Glomerular endothelial cell (primary cell): Measurements from ENCODE around the gene ZNF217. TPM values are rescaled to one million over a fixed set of nuclear protein-coding genes. Genes with fewer than 3 reads are reported as not detected.
A peak's percentile ranks its signal among the peaks of the same experiment; 100 is the strongest.
"Not testable (repeated sequence)": the region's sequence is repeated elsewhere in the genome, so short reads cannot be mapped to it uniquely, and the experiment has no call there.

ENCODE experiments used
- DNase-seq: peaks from one replicate; pipeline ENCODE4 v3.0.0-alpha.2; 2011; ENCODE audit warnings: low read depth, low spot score; ENCODE audit errors: extremely low read depth
- total RNA-seq: library from RNA; depleted of rRNA; stranded (reverse); fragments of >200 nt; gene quantifications from 2 replicates; pipeline ENCODE4 v1.2.3, GENCODE V29; 2015

ZNF217 gene
- total RNA-seq, 1 donor from 2014 or later = 31.4 TPM

- DNase-seq = no peak
These were observed 28.9 kb upstream of the ZNF217 start for GRCh38 chr20:53622247-53623133.

DNA sequence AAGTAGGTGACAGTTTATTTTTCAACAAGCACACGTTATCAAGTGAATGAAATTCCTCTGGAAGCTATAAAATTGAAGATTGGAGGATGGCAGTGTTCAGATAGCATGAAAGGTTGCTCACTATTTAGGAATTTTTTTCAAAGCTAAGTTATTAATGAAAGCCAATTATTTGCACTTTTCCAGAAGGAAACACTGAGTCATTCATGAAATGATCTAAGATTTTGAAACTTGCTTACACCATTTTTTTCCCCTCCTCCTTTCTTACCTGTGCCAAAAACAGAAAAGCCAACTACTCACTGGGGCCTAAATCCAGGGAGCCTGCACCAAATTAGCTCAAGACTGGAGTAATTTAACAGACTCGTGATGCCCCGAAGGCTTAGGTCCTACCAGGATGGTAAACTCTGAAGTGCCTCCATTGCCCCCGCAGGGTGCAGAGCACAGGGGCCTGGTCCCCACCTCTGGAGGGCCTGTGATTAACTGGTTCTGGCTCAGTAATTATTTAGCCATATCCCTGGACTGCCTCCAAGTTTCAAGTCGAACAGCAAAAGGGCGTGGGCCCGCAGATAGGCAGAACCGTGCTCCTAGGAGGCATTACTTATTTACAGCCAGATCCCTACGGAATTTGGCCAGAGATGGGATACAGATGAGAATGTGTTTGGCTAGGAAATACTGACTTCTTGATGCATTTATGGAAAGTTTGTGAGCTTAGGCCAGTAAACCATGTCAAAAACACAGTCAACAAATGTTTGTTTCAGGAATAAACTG is 28.0 kb upstream of the ZNF217 start:
- DNase-seq = peak; percentile 84

DNA sequence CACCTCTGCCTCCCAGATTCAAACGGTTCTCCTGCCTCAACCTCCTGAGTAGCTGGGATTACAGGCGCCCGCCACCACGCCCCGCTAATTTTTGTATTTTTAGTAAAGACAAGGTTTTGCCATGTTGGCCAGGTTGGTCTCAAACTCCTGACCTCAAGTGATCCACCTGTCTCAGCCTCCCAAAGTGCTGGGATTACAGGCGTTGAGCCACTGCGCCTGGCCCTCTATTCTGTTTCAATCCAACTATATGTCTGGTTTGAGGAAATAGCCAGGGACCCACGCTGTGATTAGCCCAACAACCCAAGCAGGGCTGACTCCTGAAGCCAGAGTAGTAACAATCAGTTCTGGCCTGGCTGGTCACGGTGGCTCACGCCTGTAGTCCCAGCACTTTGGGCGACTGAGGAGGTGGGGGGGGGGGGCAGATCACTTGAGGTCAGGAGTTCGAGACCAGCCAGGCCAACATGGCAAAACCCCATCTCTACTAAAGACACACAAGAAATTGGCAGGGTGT is 24.9 kb upstream of the ZNF217 start:
- not testable (repeated sequence) for DNase-seq

GRCh38 chr20:53617791-53618489 is 24.3 kb upstream of the ZNF217 start:
- no peak for DNase-seq

DNA sequence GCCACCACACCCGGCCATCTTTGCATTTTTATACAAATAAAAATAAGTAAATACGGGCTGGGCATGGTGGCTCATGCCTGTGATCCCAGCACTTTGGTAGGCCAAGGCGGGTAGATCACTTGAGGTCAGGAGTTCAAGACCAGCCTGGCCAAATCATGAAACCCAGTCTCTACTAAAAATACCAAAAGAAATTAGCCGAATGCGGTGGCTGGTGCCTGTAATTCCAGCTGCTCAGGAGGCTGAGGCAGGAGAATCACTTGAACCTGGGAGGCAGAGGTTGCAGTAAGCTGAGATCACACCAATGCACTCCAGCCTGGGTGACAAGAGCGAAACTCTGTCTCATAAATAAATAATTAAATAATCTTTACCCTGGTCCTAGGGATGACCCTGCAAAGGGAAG is 22.9 kb upstream of the ZNF217 start:
- DNase-seq = not testable (repeated sequence)

GRCh38 chr20:53613748-53614147 is 20.1 kb upstream of the ZNF217 start:
- DNase-seq = no peak

GRCh38 chr20:53612289-53612688 is 18.6 kb upstream of the ZNF217 start:
- not testable (repeated sequence) for DNase-seq

DNA sequence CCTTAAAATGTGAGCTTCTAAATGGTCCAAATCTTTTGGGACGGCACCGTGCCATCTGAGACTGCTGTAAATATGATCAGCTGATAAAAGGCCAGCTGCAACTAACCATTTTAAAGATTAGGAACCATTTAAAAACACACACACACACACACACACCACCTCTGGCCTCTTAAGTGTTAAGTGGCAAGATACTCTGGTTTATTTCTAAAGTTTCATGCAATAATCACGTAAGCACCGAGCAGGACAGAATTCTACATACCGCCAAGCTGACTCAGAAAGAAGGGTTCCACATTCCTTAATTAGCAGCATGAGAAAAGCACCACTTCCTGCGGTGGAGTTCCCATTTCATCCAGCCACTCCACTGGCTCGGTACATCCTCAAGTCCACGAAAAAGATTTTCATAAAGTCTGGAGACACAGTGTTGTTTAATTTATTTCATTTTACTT is 17.8 kb upstream of the ZNF217 start:
- peak; percentile 70 for DNase-seq

- DNase-seq = no peak
These were observed 16.1 kb upstream of the ZNF217 start for GRCh38 chr20:53609491-53610445.

GRCh38 chr20:53608456-53609452 is 15.1 kb upstream of the ZNF217 start:
- no peak for DNase-seq

GRCh38 chr20:53608071-53608455 is 14.4 kb upstream of the ZNF217 start:
- no peak for DNase-seq

DNA sequence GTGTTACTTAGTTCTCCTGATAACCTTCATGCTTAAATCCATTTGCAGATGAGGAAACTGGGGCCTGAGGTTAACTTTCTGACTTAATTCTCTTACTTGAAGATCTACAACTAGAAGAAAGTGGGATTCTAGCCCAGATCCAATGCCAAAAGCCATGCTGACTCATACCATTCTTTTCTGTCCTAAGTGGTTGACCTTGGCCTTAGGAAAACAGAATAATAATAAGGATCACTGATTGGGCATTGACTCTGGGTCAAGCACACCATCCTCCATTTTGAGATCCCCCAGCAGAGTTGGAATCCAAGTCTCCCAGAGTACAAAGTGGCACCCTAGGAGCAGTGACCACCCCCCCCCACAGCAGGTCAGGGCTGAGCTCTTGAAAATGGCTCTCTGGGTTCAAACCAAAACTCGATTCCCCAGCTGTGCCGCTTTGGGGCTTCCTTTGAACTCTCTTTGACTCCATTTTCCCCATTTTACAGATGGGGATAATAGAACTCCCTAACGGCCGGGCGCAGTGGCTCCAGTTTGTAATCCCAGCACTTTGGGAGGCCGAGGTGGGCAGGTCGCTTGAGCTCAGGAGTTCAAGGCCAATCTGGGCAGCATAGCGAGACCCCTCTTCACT is 12.8 kb upstream of the ZNF217 start:
- no peak for DNase-seq

DNA sequence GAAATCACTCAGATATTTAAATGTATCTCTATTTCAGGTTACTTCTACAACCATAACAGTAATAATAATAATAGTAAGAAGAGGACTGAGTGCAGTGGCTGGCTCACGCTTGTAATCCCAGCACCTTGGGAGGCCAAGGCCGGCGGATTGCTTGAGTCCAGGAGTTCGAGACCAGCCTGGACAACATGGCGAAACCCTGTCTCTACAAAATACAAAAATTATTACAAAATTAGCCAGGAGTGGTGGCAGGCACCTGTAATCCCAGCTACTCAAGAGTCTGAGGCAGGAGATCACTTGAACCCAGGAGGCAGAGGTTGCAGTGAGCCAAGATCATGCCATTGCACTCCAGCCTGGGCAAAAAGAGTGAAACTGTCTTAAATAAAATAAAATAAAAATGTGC is 11.8 kb upstream of the ZNF217 start:
- not testable (repeated sequence) for DNase-seq

DNA sequence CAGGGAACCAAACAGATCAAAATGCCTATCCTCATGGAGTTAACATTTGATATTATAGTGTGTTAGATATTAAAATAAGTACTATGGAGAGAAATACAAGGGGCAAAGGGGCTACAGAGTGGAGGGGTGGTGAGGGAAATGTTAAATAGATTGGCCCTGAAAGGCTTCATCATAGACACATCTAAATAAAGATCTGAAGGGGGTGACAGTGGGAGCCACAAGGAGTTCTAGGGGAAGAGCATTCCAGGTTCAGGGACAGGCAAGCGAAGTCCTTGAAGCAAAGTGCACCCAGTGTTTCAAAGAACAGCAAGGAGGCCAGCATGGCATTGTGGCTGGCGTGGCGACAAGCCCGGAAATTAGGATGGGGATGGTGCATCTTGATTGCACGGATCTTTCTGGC is 11.2 kb upstream of the ZNF217 start:
- DNase-seq = not testable (repeated sequence)

GRCh38 chr20:53602661-53603060 is 9.0 kb upstream of the ZNF217 start:
- DNase-seq = no peak

DNA sequence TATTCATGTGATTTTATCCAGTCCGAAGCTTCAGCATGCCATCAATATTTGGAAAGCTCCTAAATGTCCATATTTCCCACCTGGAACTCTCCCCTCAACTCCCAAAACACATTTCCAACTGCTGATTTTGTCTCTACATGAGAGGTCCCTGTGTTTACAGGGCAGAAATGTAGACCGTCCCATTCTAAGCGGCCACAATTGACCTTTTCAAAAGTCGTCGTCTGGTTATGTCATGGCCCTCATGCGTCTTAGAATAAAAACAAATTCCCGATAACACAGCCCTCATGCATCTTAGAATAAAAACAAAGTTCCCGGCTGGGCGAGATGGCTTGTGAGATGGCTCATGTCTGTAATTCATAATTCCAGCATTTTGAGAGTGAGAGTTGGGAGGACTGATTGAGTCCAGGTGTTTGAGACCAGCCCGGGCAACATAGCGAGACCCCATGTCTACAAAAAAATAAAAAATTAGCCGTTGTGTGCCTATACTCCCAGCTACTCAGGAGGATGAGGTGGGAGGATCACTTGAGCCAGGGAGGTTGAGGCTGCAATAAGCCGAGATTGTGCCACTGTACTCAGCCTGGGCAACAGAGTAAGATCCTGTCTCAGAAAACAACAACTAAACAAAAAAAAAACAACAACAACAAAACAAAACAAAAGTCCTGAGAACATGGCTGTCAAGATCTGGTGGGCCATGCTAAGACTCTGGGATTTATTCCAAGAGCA is 6.4 kb upstream of the ZNF217 start:
- no peak for DNase-seq

- DNase-seq = no peak
These were observed 5.7 kb upstream of the ZNF217 start for GRCh38 chr20:53599378-53599777.

- DNase-seq = no peak
These were observed 5.4 kb upstream of the ZNF217 start for GRCh38 chr20:53599044-53599362.
